Fibroblast of villous mesenchyme (primary cell): ENCODE data around the gene CCDC121. TPM values are rescaled to one million over a fixed set of nuclear protein-coding genes. Genes with fewer than 3 reads are reported as not detected.

Experiments used
- DNase-seq: peaks from one replicate; pipeline ENCODE4 v3.0.0-alpha.2; 2010; ENCODE audit warnings: low read depth
- H3K4me3 ChIP-seq: 2 replicates; pipeline ENCODE4 v1.5.1; 2011; ENCODE audit warnings: low read depth, mild to moderate bottlenecking, low read length
- total RNA-seq: library from RNA; depleted of rRNA; stranded (reverse); fragments of >200 nt; gene quantifications from 2 replicates; pipeline ENCODE4 v1.2.3, GENCODE V29; 2012
- TF ChIP-seq, protein P1 (sequence below): IDR thresholded peaks from 2 replicates; pipeline ENCODE4 v1.5.1; 2012; ENCODE audit warnings: low read depth, mild to moderate bottlenecking, low read length; ENCODE audit not compliant: insufficient read depth

CCDC121 gene
- total RNA-seq, 1 donor, result 1.3 TPM

DNA sequence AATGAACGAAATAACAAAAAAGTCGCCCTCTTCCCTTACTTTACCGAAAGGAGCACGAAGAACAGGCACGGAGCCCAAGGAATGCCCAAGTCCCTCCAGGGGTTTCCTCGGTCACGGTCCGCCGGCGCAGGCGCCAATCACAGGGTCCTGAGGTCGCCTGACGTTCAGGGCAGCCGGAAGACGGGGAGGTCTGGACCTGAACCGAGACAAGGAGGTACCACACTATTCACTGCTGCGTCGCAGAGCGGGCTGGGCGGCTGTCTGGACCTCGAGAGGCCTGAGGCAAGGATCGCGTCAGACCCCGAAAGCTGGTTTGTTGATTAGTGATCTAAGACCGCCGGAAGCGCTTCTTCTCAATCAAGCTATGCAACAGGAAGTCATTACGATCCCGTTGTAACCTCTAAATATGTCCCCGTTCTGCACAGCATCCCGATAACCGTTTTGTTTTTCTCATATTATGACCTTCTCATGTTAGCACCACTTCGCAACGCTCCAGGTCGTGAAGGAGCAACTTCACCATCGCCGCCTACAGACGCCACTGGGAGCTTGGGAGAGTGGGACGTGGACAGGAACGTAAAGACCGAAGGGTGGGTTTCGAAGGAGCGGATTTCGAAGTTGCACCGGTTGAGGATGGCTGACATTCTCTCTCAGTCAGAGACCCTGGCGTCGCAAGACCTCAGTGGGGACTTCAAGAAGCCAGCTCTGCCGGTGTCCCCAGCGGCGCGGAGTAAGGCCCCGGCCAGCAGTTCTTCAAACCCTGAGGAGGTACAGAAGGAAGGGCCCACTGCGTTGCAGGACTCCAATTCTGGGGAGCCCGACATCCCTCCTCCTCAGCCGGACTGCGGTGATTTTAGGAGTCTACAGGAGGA, 34.7 kb upstream of the CCDC121 start, which contains the start of the genes SLC4A1AP and SUPT7L:
Gene SLC4A1AP, plus strand, starts transcription at position 605 of the 869 bp plus-strand sequence. Its CDS starts 26 bp downstream, at position 631.
Gene SUPT7L, minus strand, starts transcription at position 330 of the 869 bp plus-strand sequence. CDS start 1,422 bp downstream, outside the sequence.
- H3K4me3 ChIP-seq, result peak within 1 kb of the TSS; percentile 98
- TF ChIP-seq, protein P1, sequence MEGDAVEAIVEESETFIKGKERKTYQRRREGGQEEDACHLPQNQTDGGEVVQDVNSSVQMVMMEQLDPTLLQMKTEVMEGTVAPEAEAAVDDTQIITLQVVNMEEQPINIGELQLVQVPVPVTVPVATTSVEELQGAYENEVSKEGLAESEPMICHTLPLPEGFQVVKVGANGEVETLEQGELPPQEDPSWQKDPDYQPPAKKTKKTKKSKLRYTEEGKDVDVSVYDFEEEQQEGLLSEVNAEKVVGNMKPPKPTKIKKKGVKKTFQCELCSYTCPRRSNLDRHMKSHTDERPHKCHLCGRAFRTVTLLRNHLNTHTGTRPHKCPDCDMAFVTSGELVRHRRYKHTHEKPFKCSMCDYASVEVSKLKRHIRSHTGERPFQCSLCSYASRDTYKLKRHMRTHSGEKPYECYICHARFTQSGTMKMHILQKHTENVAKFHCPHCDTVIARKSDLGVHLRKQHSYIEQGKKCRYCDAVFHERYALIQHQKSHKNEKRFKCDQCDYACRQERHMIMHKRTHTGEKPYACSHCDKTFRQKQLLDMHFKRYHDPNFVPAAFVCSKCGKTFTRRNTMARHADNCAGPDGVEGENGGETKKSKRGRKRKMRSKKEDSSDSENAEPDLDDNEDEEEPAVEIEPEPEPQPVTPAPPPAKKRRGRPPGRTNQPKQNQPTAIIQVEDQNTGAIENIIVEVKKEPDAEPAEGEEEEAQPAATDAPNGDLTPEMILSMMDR, result no peak
- peak; percentile 90 for DNase-seq

GRCh38 chr2:27661371-27661770, 32.6 kb upstream of the CCDC121 start:
- H3K4me3 ChIP-seq, result no peak overlapping the region
- DNase-seq, result no peak
- TF ChIP-seq, protein P1, result no peak

DNA sequence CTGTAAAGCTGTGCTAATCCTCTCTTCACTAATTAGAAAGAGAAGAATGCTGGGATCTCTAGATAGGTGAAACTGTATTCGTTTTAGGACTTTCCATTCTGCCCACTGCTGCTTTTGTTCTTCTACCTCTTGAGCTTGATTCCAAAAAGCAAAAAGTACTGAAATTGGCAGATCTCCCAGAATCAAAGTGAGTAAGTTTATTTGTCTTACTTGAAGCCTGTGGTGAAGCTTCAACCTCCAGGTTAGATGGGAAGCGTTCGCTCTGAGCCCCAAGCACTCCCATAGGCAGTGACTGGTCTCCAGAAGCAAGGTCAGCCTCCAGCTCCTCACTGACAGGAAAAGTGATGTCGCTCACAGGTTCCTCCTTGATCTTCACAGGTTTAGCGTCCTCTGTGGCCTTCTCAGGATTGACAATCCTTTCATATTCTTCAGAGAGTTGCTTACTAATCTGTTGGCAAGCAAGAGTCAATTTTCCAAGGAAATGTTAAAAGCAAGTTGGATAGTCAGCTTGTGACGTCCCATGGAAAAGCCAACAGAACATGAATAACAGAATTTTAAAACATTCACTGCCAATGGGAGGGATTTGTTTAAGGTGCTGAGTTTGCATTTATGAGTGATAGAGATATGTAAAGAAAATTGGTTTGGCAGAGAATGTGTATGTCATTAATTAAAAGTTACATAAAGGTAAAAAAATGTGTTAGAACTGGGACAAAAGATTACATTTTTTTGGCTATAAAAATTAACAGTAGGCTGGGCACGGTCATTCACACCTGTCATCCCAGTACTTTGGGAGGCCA, 26.5 kb upstream of the CCDC121 start:
- no peak for DNase-seq
- TF ChIP-seq, protein P1, result no peak
- H3K4me3 ChIP-seq, result no peak overlapping the region

DNA sequence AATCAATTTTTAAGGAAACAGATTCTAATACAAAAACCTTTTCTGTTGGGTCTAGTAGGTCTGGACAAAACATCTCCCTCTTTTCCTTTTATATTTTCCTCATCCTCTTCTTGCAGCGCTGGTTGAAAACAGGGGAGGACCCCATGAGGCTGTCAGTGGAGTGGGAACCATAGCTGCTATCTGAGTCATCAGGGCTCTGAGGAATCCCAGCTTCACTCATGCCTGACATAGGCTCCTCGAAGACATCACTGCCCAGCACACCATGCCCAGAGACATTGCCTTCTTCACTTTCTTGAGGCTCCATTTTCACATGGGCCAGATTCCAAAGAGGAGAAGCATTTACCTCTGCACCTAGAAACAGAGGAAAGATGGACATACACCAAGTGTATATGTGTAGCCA, 24.6 kb upstream of the CCDC121 start:
- no peak for DNase-seq
- TF ChIP-seq, protein P1, result no peak
- no peak overlapping the region for H3K4me3 ChIP-seq

DNA sequence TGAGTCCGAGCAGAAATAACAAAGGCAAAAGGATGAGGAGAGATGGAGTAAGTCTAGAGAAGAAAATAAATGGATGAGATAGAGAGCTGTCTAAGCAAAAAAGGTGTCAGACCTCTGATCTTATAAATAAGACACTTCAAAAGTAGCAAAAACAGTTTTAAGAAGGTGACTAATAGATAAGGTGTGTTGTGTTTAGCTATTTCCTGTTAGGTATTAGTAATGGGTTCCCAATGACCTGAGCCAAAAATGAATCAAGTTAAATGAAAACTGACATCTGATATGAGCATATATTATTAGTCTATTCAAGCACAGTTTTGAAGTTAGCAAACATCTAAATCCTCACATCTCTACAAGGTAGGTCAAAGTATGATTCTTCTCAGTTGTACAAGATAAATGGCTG, 24.0 kb upstream of the CCDC121 start:
- no peak overlapping the region for H3K4me3 ChIP-seq
- DNase-seq, result no peak
- TF ChIP-seq, protein P1, result no peak

- no peak overlapping the region for H3K4me3 ChIP-seq
- TF ChIP-seq, protein P1, result no peak
- DNase-seq, result no peak
These were observed 23.5 kb upstream of the CCDC121 start for GRCh38 chr2:27652341-27652740.
